ENCODE data around the gene NAV1.

- TF ChIP-seq REST (IDR thresholded peaks at IDR 0.05; ENCODE audit: insufficient replicate concordance, low read depth) = no peak
- TF ChIP-seq POLR2AphosphoS5 (IDR thresholded peaks at IDR 0.05; ENCODE audit: low read depth) = no peak
These were observed 37.0 kb downstream of the NAV1 start for GRCh38 chr1:201575912-201576311.

Measured in HL-60 (cell line).